ENCODE data around the gene ELMO2. TPM values are rescaled to one million over a fixed set of nuclear protein-coding genes. Genes with fewer than 3 reads are reported as not detected.
A peak's percentile ranks its signal among the peaks of the same experiment; 100 is the strongest.

The ELMO2 gene
- total and polyA plus RNA-seq, 12 donors, result 17.2 to 46.0 (median 27.5) TPM

DNA sequence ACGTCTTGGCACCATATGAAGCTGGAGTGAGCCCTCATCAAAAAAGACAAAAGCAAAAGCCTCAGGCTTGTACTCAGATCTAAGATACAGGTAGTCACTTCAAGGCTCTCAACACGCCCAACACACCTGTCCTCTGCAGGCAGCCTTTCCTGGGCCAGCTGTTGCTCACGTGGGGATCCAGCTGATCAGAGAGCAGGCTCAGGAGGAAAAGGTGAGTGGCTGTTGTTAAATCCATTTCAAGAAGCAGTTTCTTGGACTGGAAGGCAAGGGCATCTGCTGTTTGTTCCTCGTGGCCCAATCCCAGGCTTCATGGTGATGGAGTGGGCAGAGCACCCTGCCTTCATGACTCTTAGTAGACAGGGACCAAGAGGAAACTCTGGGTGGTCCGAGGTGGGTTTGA lies 39.6 kb downstream of the ELMO2 start:
- no peaks in the 10 kb centered on the region for H3K27me3 ChIP-seq
- H3K4me1 ChIP-seq, result peaks cover 10 to 39% (median 26%) of the 10 kb centered on the region in 9 donors
- no peak for DNase-seq
- intact Hi-C loops (cut with DNase I), result loop anchor here in 2 of 10 donors (5.0 kb wide), 1 partner anchor 35 kb away; no protein-coding TSS in a partner anchor
- TF ChIP-seq CTCF (IDR thresholded peaks at IDR 0.05), result no peak
- no peaks in the 10 kb centered on the region for H3K9me3 ChIP-seq
- no peak for ATAC-seq
- H3K27ac ChIP-seq, result no peak overlapping the region
- 87 to 95% methylated on average over 5 of the region's 5 CpGs for whole genome bisulfite sequencing, 2 donors
- H3K4me3 ChIP-seq, result no peak overlapping the region
- peaks cover 0 to 78% (median 54%) of the 10 kb centered on the region in 9 donors for H3K36me3 ChIP-seq

- intact Hi-C loops (cut with DNase I), result loop anchor here in 3 of 10 donors (2.0 to 5.0 kb wide), 2 partner anchors 37 to 41 kb away; partner anchors contain the start of gene ELMO2 (in 1 of the 3)
- Histone ChIP-seq H3K9me3 (no peaks in the 10 kb centered on the region), H3K4me3 (no peak overlapping the region), H3K36me3 (peaks cover 0 to 68% (median 42%) of the 10 kb centered on the region in 9 donors), H3K27me3 (no peaks in the 10 kb centered on the region), H3K4me1 (peaks cover 10 to 51% (median 30%) of the 10 kb centered on the region in 9 donors), H3K27ac (no peak overlapping the region)
- DNase-seq, result no peak
- no peak for TF ChIP-seq CTCF (IDR thresholded peaks at IDR 0.05)
- 89 to 95% methylated on average over 5 of the region's 5 CpGs for WGBS, 2 donors
- no peak for ATAC-seq
Observed at GRCh38 chr20:46365487-46366220, 40.8 kb downstream of the ELMO2 start.

- no peak for TF ChIP-seq CTCF (IDR thresholded peaks at IDR 0.05)
- ATAC-seq (no peak), DNase-seq (no peak)
- H3K4me1 ChIP-seq, result peaks cover 10 to 58% (median 34%) of the 10 kb centered on the region in 9 donors
- H3K27ac ChIP-seq, result peak overlapping the region; percentile 91 to 100 (median 98)
- intact Hi-C loops (cut with DNase I), result loop anchor here in 5 of 10 donors (1.0 to 5.0 kb wide), 3 partner anchors 37 to 42 kb away; partner anchors contain the start of gene ELMO2 (in 2 of the 5)
- peak overlapping the region; percentile 77 to 100 (median 96) for H3K4me3 ChIP-seq
- H3K9me3 ChIP-seq, result no peaks in the 10 kb centered on the region
- WGBS, 2 donors, result 65 to 71% methylated on average over 10 of the region's 10 CpGs
- H3K36me3 ChIP-seq, result peaks cover 0 to 60% (median 35%) of the 10 kb centered on the region in 9 donors
- H3K27me3 ChIP-seq, result no peaks in the 10 kb centered on the region
Observed at GRCh38 chr20:46364670-46365486, 41.5 kb downstream of the ELMO2 start.
